Right forelimb (tissue), 1 donor: ENCODE measurements around the gene RDH8.

Experiments used
- DNase-seq: peaks from one replicate; pipeline ENCODE4 v3.0.0-alpha.2; 2018

The RDH8 gene, protein sequence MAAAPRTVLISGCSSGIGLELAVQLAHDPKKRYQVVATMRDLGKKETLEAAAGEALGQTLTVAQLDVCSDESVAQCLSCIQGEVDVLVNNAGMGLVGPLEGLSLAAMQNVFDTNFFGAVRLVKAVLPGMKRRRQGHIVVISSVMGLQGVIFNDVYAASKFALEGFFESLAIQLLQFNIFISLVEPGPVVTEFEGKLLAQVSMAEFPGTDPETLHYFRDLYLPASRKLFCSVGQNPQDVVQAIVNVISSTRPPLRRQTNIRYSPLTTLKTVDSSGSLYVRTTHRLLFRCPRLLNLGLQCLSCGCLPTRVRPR

GRCh38 chr19:10013316-10013715, at the start of gene RDH8:
Gene RDH8 (plus strand): TSS chr19:10013483. CDS start chr19:10013498, 15 bp downstream.
- no peak for DNase-seq

- DNase-seq = no peak
These were observed 47.3 kb upstream of the RDH8 start for GRCh38 chr19:9966024-9966423.

- DNase-seq = no peak
These were observed 46.8 kb upstream of the RDH8 start for GRCh38 chr19:9966448-9966847.

DNA sequence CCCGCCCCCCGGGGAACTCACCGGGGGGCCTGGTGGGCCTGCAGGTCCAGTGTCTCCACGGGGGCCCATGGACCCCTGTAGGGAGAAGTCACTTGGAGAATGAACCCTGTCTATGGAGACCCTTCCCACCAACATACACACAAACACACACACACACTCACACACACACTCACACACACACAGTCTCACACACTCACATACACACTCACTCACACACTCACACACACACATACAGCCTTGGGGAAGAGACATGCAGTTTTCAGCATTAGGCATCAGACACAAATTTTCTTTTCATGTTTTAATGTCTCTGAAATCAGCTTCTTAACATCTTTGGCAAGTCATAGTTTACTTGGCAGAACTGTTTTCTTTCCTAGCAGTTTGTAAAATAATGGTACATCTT, 46.0 kb upstream of the RDH8 start:
- DNase-seq = no peak

DNA sequence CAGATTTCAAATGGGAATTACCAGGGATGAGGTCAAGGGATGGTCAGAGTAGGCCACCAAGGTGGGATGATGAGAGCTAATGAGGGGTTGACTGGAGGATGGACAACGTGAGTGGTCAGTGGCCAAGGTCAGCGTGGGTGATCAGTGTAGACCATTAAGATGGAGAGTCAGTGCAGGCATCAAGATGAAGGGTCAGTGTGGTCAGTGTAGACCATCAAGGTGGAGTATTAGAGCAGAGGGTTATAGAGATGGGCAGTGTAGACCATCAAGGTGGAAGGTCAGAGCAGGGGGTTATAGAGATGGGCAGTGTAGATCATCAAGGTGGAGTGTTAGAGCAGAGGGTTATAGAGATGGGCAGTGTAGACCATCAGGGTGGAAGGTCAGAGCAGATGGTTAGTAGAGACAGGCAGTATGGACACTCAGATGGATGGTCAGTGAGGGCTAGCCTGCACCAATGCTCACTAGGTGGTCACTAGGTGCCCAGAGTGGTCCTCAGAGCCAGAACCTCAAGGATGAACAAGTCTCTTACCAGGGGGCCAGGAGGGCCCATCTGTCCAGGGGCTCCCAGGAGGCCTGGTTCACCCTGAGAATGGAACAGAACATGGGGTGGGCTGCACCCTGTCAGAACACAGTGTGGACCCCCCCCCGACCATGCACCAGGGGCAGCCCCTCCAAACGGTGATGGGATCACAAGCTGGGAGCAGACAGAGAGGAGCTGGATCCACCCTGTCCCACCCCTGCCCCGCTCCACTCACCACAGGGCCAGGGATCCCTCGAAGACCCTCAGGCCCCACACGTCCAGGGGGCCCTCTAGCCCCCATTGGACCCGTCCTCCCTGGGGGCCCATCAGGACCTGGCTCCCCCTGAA, 44.2 kb upstream of the RDH8 start:
- no peak for DNase-seq

DNA sequence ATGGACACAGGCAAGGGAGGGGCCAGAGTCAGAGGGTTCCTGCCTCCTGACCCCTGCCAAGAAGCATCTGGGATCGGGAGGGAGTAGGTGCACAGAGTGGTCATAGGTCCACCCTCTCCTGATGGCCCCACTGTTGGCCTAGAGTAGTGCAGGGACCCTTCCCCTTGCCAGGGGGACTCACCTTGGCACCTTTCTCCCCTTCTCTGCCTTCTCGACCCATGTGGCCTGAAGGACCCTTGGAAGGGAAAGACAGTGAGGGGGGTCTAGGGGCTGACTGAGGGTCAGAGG, 43.7 kb upstream of the RDH8 start:
- no peak for DNase-seq

- DNase-seq = no peak
These were observed 42.8 kb upstream of the RDH8 start for GRCh38 chr19:9970481-9970880.

DNA sequence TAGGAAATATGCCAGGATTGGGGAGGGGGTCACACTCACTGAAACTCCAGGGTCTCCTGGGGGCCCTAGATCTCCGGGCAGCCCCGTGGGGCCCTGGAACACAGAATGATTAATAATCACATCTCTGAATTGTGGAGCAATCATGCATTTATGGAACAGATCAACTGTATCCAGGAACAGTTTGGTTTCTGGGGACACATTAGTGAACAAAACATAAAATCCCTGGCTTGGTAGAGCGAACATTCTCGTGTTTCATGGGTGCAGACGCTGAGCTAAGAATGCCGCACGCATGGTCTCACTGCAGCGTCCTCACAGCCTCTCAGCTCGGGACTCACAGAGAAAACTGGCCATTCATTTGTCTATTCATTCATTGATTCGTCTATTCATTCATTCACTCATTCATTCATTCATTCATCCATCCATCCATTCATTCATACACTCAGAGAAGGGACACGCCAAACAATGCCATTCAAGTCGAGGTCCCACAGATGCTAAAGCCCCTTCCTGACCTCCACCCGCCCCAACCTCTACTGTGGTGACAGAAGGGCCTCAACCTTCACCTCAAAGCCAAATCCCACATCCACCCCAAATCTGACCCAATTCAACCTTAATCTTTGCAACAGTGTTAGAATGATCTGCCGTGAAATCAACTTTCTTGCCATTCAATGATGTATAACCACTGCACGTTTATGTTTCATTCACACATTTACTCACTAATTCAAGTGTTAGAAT, 42.0 kb upstream of the RDH8 start:
- DNase-seq = no peak

DNA sequence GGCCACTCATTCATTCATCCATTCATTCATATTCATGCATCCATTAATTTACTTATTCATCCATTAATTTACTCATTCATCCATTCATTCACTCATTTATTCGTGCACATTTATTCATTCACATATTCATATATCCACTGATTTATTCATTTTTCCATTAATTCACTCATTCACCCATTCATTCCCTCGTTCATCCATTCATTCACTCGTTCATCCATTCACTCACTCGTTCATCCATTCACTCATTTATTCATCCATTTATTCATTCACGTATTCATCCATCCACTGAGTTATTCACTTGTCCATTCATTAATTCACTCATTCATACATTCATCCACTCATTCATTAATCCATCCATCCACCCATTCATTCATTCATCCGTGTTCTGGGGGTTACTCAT, 41.2 kb upstream of the RDH8 start:
- no peak for DNase-seq

- no peak for DNase-seq
These were observed 31.6 kb upstream of the RDH8 start for GRCh38 chr19:9981406-9982260.

DNA sequence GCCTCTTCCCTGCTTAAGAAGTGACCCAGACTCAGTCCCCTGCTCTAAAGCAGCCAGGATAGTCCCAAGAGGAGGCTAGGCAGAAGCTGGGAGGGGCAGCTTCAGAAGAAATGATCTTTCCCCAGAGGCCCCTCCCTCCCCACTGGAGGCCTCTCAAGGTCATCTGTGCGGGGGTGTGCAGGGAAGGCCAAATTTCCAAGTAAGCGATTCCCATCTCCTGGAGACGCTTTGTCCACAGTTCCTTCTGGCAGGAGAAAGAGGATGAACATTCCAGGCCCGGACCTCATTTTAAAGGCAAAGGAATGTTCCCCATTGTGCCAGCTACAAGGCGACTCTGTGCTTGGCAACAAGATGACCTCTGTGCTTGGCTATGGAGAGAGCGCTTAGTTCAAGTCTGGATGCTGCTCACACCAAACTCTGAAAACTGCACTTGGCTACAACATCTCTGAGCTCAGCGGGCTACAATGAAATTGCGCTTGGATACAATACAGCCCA, 26.4 kb upstream of the RDH8 start:
- DNase-seq = peak; percentile 68

- DNase-seq = no peak
These were observed 23.8 kb upstream of the RDH8 start for GRCh38 chr19:9989504-9989903.

DNA sequence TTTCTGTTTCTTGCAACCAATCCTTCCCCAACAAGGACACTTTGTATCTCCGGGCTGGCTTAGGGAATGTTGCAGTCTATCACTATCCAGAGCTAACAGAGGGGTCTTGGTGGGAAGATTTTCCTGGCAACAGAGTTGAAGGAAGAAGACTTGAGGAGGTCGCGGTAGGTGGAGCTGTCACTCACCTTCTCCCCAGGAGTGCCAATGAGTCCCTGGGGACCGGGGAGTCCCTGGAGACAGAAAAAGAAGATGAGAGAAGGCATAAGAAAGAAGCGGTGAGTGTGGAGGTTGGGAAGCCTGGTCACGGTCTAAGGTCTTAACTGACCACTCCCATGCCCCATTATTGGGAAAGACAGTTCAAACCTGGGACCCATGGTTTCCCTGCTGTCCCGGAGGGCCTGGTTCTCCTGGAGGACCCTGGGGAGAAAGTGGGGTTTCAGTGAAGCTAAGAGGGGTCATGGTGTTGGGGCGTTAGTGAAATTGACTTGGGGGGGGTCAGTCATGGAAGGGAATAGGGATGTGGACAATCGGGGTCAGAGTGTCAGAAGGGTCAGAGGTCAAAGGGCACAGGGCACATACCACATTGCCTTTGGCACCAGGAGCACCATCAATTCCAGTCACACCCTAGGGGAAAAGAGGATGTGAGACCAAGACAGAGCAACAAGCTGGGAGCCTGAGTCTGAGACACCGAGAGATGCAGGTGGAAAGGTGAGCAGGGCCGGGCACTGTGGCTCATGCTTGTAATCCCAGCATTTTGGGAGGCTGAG, 21.7 kb upstream of the RDH8 start:
- DNase-seq = no peak

DNA sequence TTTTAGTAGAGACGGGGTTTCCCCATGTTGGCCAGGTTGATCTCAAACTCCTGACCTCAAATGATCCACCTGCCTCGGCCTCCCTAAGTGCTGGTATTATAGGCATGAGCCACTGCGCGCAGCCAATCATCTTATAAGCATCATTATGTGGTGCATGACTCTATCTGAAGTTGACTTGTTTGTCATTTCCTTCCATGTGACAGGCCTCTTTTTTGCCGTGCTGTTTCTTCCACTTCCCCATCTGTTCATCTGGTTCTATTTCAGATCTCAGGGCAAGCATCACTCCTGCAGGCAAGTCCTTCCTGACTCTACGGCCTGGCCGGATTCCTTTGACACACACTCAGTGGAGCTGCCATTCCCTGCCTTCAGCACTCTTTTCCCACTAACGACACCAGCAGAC, 18.2 kb upstream of the RDH8 start:
- no peak for DNase-seq

GRCh38 chr19:9995999-9996398, 17.3 kb upstream of the RDH8 start:
- no peak for DNase-seq

DNA sequence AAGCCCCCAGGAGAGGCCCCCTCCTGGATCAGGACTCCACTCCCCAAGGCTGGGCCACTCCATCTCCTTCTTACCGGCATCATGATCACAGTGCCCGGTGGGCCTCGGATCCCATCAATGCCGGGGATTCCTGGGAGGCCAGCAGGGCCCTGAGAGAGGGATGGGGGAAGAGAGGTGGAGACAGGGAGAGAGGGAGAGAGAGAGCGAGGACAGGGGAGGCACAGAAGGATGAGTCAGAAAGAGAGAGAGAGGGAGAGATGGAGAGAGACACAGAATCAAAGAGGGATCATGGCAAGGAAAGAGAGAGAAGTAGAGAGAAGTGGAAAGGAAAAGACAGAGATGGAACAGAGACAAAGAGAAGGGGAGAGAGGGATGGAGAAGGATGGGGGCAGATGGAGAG, 16.7 kb upstream of the RDH8 start:
- DNase-seq = no peak

- peak; percentile 83 for DNase-seq
These were observed 13.0 kb upstream of the RDH8 start for GRCh38 chr19:10000171-10000826.

DNA sequence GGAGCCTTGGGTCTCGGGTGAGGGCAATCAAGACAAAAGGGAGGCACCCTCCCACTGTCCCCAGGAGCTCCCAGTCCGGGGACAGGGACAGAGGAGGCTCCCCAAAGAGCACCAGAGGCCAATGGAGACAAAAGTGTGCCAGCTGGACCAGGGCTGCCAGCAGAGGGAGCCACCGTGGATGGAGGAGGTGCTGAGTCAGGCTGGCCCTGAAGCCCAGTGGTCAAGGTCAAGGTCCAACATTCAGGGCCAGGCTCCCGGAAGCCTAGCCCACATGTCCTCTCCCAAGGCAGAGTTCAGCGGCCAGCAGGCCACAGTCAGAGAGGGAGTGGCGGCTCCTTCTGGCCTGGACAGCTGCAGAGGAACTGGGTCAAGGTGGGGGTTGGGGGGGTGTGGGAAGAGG, 11.4 kb upstream of the RDH8 start:
- DNase-seq = no peak

DNA sequence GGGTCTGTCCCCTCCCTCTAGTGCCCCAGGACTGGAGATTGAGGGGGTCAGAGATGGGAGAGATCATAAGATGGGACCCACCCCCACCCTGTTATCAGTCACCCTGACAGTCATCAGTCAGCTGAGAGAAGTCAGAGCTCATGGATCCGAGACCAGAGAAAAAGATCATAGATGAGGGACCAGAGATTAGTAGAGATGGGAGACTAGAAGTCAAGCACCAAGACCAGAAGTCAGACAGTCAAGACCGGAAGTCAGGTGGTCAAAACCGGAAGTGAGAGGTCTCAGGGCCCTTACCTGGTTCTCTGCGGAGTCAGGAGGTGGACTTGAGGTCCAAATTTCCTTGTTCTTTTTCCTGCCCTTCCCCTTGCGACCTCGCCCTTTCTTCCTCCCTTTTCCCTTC, 10.0 kb upstream of the RDH8 start:
- no peak for DNase-seq

DNA sequence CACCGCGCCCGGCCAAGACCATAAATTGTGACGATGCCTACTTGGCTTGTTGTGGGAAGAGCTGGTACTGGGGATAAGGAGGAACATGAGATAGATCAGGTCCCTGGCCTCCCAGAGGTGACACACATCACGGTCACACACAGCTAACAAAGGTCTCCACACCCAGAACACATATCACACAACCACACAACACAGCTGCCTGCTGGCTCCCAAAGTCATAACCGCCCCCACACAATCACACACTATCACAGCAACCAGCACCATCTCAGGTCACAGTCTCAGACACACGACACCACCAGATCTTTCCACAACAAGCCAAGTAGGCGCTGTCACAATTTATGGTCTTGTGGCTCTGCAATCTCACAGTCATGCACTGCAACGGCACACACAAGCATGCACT, 8.7 kb upstream of the RDH8 start:
- DNase-seq = no peak

- DNase-seq = no peak
These were observed 7.5 kb upstream of the RDH8 start for GRCh38 chr19:10005632-10006334.
